PFSK-1 (cell line): ENCODE measurements around the gene AKR1D1.

ENCODE experiments used
- FOXP2 ChIP-seq: optimal IDR thresholded peaks from 2 replicates; pipeline ENCODE3; 2011; ENCODE audit warnings: borderline replicate concordance, control low read depth, inconsistent platforms; ENCODE audit not compliant: insufficient read depth; ENCODE audit errors: extremely low read length, extremely low read depth
- POLR2AphosphoS5 ChIP-seq: IDR thresholded peaks from 2 replicates; pipeline ENCODE4 v1.6.1; 2012; ENCODE audit warnings: low read depth, mild to moderate bottlenecking, control low read depth, low read length, moderate library complexity
- REST ChIP-seq, 2 experiments: IDR thresholded peaks; 2 replicates each; pipeline versions ENCODE4 v1.6.1 to v1.8.0; 2011 to 2012; ENCODE audit warnings: low read depth in 2 of 2, low read length in 2 of 2, control low read depth in 1 of 2, inconsistent platforms in 1 of 2, mild to moderate bottlenecking in 1 of 2, moderate library complexity in 1 of 2; ENCODE audit not compliant: insufficient read depth in 1 of 2
- SIN3A ChIP-seq: IDR thresholded peaks from 2 replicates; pipeline ENCODE4 v1.6.1; 2012; ENCODE audit warnings: mild to moderate bottlenecking, low read length, moderate library complexity, borderline replicate concordance; ENCODE audit not compliant: insufficient read depth
- TAF1 ChIP-seq: IDR thresholded peaks from 2 replicates; pipeline ENCODE4 v1.6.1; 2012; ENCODE audit warnings: low read length, control low read depth, borderline replicate concordance; ENCODE audit not compliant: insufficient read depth

The AKR1D1 gene

GRCh38 chr7:138081868-138082267 is 5.6 kb downstream of the AKR1D1 start:
- TF ChIP-seq REST (IDR thresholded peaks at IDR 0.05; ENCODE audit: insufficient read depth in 1 of 2, low read depth in 2 of 2, low read length in 2 of 2): no peak

DNA sequence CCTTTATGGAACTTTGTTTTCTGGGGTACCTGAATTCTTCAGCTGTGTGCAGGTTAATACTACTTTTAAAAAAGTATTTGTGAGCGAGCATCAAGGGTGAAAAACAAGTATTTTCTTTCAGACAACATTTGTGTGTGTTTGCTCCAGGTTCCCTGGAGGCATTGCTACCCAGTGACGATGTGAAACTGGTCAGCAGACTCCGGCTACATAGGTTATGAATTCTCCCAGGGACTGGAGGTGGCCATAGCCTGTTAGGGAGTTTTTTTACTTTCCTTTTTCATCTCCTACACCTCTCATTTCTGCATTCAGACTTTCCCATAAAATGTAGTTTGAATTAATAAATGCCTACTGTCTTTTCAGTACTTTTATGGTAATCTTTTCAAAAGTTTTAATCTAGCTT is 7.6 kb downstream of the AKR1D1 start:
- no peak for TF ChIP-seq FOXP2
- no peak for TF ChIP-seq TAF1
- no peak for TF ChIP-seq POLR2AphosphoS5
- no peak for TF ChIP-seq REST (IDR thresholded peaks at IDR 0.05; ENCODE audit: insufficient read depth in 1 of 2, low read depth in 2 of 2, low read length in 2 of 2)
- TF ChIP-seq SIN3A: no peak

- TF ChIP-seq TAF1: no peak
- no peak for TF ChIP-seq REST (IDR thresholded peaks at IDR 0.05; ENCODE audit: insufficient read depth in 1 of 2, low read depth in 2 of 2, low read length in 2 of 2)
- no peak for TF ChIP-seq SIN3A
Observed at GRCh38 chr7:138086563-138087270, 10.5 kb downstream of the AKR1D1 start.

DNA sequence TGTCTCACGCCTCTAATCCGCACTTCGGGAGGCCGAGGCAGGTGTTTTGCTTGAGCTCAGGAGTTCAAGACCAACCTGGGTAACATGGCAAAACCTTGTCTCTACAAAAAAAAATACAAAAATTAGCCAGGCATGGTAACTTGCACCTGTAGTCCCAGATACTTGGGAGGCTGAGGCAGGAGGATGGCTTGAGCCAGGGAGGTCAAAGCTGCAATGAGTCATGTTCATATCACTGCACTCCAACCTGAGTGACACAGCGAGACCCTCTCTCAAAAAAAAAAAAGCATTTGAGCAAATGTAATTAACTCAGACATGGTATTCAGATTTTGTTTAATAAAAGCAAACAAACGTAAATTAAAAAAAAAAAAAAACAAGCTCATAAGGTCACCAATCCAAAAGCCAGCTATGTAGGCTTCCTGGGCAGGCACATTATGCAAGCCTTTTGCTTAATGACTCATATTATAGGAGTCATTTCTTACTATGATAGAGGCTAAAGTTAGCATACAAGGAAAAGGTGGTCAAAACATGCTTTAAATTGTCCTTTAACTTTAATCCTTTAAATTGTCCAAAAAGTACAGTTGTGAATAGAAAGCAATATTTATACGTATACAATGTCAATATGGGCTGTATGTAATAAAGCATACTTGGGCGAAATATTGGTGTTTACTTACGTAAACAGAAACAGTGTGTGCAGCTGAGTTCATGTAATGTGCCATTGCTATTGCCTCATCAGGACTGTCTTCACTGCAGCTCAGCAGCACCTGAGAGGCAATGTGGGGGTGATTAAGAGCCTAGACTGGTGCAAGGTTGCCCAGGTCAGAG is 13.0 kb downstream of the AKR1D1 start:
- no peak for TF ChIP-seq REST (IDR thresholded peaks at IDR 0.05; ENCODE audit: insufficient read depth in 1 of 2, low read depth in 2 of 2, low read length in 2 of 2)
- no peak for TF ChIP-seq TAF1
- no peak for TF ChIP-seq SIN3A
- TF ChIP-seq FOXP2: no peak
- TF ChIP-seq POLR2AphosphoS5: no peak
